ENCODE data around the gene SLC27A2.
"Not testable (repeated sequence)": the region's sequence is repeated elsewhere in the genome, so short reads cannot be mapped to it uniquely, and the experiment has no call there.

The SLC27A2 gene

GRCh38 chr15:50181969-50182218, at the start of gene SLC27A2:
Gene SLC27A2 (plus strand): TSS chr15:50182196. CDS start chr15:50182428, 232 bp downstream.
- DNase-seq = no peak

GRCh38 chr15:50132251-50132984, 49.6 kb upstream of the SLC27A2 start:
- DNase-seq = not testable (repeated sequence)

- DNase-seq = no peak
These were observed 47.4 kb upstream of the SLC27A2 start for GRCh38 chr15:50134524-50135024.

GRCh38 chr15:50135031-50135551, 46.9 kb upstream of the SLC27A2 start:
- no peak for DNase-seq

- no peak for DNase-seq
These were observed 44.6 kb upstream of the SLC27A2 start for GRCh38 chr15:50137330-50137761.

- no peak for DNase-seq
These were observed 44.1 kb upstream of the SLC27A2 start for GRCh38 chr15:50137893-50138292.

GRCh38 chr15:50138391-50138790, 43.6 kb upstream of the SLC27A2 start:
- no peak for DNase-seq

GRCh38 chr15:50140098-50140497, 41.9 kb upstream of the SLC27A2 start:
- no peak for DNase-seq

GRCh38 chr15:50140983-50141382, 41.0 kb upstream of the SLC27A2 start:
- DNase-seq = no peak

- DNase-seq = no peak
These were observed 40.1 kb upstream of the SLC27A2 start for GRCh38 chr15:50141856-50142255.

GRCh38 chr15:50143255-50143860, 38.6 kb upstream of the SLC27A2 start:
- no peak for DNase-seq

- no peak for DNase-seq
These were observed 37.5 kb upstream of the SLC27A2 start for GRCh38 chr15:50144341-50145120.

- DNase-seq = peak; percentile 58
These were observed 36.5 kb upstream of the SLC27A2 start for GRCh38 chr15:50145451-50145872.

- no peak for DNase-seq
These were observed 35.4 kb upstream of the SLC27A2 start for GRCh38 chr15:50146632-50147031.

- no peak for DNase-seq
These were observed 33.5 kb upstream of the SLC27A2 start for GRCh38 chr15:50148362-50148963.

- DNase-seq = no peak
These were observed 32.9 kb upstream of the SLC27A2 start for GRCh38 chr15:50149090-50149489.

GRCh38 chr15:50150349-50150748, 31.6 kb upstream of the SLC27A2 start:
- DNase-seq = no peak

- DNase-seq = no peak
These were observed 31.1 kb upstream of the SLC27A2 start for GRCh38 chr15:50150851-50151250.

GRCh38 chr15:50151476-50151875, 30.5 kb upstream of the SLC27A2 start:
- DNase-seq = no peak

GRCh38 chr15:50158236-50158635, 23.8 kb upstream of the SLC27A2 start:
- DNase-seq = not testable (repeated sequence)

- DNase-seq = no peak
These were observed 18.9 kb upstream of the SLC27A2 start for GRCh38 chr15:50162969-50163718.

- DNase-seq = no peak
These were observed 18.1 kb upstream of the SLC27A2 start for GRCh38 chr15:50163719-50164410.
